ENCODE data around the gene DLGAP1.

DLGAP1 gene

GRCh38 chr18:3923750-3924149 lies 531.4 kb downstream of the DLGAP1 start:
- DNase-seq = no peak

- DNase-seq = no peak
Measured at GRCh38 chr18:3921826-3922225, 533.3 kb downstream of the DLGAP1 start.

GRCh38 chr18:3920832-3921231 lies 534.3 kb downstream of the DLGAP1 start:
- DNase-seq = no peak

- no peak for DNase-seq
Measured at GRCh38 chr18:3919396-3920061, 535.6 kb downstream of the DLGAP1 start.

- DNase-seq = no peak
Measured at GRCh38 chr18:3916082-3916481, 539.0 kb downstream of the DLGAP1 start.

GRCh38 chr18:3914833-3915610 lies 540.1 kb downstream of the DLGAP1 start:
- no peak for DNase-seq

GRCh38 chr18:3914109-3914508 lies 541.0 kb downstream of the DLGAP1 start:
- DNase-seq = no peak

- DNase-seq = no peak
Measured at GRCh38 chr18:3912705-3913104, 542.4 kb downstream of the DLGAP1 start.

- DNase-seq = no peak
Measured at GRCh38 chr18:3911413-3911812, 543.7 kb downstream of the DLGAP1 start.

- DNase-seq = no peak
Measured at GRCh38 chr18:3910512-3910911, 544.6 kb downstream of the DLGAP1 start.

- no peak for DNase-seq
Measured at GRCh38 chr18:3907955-3908354, 547.2 kb downstream of the DLGAP1 start.

- DNase-seq = no peak
Measured at GRCh38 chr18:3906116-3906750, 548.9 kb downstream of the DLGAP1 start.

- no peak for DNase-seq
Measured at GRCh38 chr18:3903337-3903736, 551.8 kb downstream of the DLGAP1 start.

- DNase-seq = no peak
Measured at GRCh38 chr18:3902676-3903075, 552.4 kb downstream of the DLGAP1 start.

GRCh38 chr18:3901811-3902210 lies 553.3 kb downstream of the DLGAP1 start:
- no peak for DNase-seq

- DNase-seq = no peak
Measured at GRCh38 chr18:3901042-3901441, 554.1 kb downstream of the DLGAP1 start.

- no peak for DNase-seq
Measured at GRCh38 chr18:3900327-3900726, 554.8 kb downstream of the DLGAP1 start.

- DNase-seq = no peak
Measured at GRCh38 chr18:3898861-3899613, 556.1 kb downstream of the DLGAP1 start.

- DNase-seq = no peak
Measured at GRCh38 chr18:3892152-3892551, 563.0 kb downstream of the DLGAP1 start.

- no peak for DNase-seq
Measured at GRCh38 chr18:3891245-3891644, 563.9 kb downstream of the DLGAP1 start.

GRCh38 chr18:3889803-3890202 lies 565.3 kb downstream of the DLGAP1 start:
- peak; percentile 36 for DNase-seq

GRCh38 chr18:3889121-3889520 lies 566.0 kb downstream of the DLGAP1 start:
- DNase-seq = no peak

All from T1000 (cell line).